CD4-positive, alpha-beta T cell treated with Interleukin-21 for 1 hour (primary cell): ENCODE data around the gene TOMM22.
"Not testable (repeated sequence)": the region's sequence is repeated elsewhere in the genome, so short reads cannot be mapped to it uniquely, and the experiment has no call there.

Experiments
- DNase-seq: peaks from one replicate; pipeline ENCODE4 v3.0.0-alpha.2; 2020

Gene TOMM22

DNA sequence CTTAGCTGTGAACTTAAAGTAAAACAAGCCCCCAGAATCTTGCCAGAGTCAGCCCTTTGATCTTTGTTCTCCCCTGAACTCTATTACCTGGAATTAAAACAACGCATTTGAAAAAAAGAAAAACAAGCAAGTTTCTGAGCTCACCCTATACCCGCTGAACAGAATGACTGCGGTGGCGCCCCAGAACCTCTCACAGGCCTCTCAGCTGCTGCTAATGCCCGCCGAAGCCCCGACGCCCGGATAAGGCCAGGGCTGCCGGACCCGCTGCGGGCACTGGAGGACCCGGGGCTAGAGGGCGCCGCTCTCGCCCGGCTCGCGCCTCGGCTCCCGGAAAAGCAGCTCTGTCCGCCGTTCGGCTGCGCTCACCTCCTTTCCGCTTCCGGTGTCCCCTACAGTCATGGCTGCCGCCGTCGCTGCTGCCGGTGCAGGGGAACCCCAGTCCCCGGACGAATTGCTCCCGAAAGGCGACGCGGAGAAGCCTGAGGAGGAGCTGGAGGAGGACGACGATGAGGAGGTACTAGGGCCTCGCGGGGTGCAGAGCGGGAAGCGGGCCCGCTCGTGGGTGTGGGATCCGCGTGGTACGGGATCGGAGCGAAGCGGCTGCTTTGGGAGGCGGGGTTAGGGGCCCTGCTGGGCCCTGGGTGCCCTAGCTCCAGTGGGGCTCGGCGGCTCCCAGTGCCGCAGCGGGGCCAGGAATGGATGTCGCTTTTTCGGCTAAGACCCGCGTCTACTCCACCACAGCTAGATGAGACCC, at the start of gene TOMM22:
Gene TOMM22, plus strand, starts transcription at position 376 of the 754 bp plus-strand sequence. Its CDS starts 22 bp downstream, at position 398.
- DNase-seq, result peak; percentile 87

DNA sequence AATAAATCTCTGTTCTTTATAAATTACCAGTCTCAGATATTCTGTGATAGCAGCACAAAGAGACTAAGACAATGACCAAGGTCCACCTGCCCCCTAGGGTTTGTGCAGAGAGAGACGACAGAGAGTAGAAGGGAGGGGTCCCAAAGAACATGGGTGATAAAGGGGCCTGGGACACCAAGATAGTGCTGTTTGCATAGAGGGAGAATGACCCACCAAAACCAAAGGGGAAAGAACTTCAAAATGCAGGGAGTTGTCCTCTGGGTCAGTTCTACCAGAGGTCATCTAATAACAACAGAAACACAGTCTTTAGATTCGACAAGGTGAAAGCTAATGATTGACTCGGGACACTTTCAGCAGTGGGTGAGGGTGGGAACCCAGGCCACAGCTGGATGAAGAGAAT, 49.2 kb upstream of the TOMM22 start:
- no peak for DNase-seq

DNA sequence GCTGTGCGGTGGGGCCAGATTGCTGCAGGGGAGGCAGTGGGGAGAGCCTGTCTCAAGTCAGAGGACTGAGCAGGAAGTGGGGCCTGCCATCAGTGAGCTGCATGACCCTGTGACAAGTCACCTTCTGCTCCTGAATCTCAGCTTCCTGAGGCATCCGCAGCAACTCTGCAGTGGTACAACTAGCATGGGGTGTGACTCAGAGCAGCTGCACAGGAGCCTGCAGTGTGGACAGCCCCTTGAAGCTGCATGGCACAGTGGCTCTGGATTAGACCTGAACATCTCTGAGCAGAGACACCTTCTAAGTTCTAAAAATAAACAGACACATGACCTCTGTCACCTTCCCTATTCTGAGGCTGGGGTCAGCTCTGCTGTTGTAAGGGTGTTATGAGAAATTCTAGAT, 43.5 kb upstream of the TOMM22 start:
- DNase-seq, result no peak

DNA sequence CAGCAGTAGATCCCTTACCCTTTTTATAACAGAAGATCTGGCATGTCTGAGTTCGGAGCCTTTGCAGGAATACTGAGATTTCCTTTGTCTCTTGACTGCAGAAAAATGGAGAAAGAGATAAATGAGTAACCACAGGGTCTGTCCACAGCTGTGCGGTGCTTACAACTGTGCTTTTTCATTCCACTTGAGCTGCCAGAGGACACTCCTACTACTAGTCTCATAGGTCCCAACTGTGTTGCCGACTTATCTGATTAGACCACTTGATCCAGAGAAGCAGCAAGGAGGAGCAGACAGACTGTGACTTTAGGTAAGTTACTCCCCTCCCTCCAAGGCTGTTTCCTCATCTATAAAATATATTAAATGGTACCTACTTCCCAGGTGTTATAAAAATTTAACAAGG, 43.0 kb upstream of the TOMM22 start:
- no peak for DNase-seq

DNA sequence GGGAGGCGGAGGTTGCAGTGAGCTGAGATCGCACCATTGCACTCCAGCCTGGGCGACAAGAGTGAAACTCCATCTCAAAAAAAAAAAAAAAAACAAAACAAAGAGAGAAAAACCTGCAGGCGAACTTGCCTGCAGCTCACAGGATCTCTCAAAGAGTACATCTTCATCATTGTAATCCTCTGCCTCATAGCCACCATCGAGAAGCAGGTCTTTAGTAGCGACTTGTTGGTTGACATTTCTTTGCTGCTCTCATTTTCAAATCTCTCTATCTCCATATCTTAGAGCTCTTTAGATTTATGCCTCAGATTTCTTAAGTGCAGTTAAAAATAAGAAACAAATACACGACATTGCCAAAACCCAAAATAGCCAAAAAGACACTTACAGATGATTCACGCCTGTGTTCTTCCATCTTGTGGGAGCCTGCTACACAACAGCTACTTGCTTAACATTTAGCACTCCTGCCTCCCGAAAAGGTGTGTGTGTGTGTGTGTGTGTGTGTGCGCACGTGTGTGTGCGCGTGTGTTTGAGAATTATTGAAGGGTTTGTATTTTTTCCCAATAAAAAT, 40.2 kb upstream of the TOMM22 start:
- DNase-seq, result no peak

DNA sequence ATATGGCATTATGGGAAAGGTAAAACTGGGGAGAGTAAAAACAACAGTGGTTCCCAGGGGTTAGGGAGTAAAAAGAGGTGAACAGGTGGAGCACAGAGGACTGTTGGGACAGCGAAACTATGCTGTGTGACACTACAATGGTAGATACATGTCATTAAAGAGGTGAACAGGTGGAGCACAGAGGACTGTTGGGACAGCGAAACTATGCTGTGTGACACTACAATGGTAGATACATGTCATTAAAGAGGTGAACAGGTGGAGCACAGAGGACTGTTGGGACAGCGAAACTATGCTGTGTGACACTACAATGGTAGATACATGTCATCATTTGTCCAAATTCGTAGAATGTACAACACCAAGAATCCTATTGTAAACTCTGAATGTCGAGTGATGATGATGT, 37.5 kb upstream of the TOMM22 start:
- DNase-seq, result not testable (repeated sequence)

DNA sequence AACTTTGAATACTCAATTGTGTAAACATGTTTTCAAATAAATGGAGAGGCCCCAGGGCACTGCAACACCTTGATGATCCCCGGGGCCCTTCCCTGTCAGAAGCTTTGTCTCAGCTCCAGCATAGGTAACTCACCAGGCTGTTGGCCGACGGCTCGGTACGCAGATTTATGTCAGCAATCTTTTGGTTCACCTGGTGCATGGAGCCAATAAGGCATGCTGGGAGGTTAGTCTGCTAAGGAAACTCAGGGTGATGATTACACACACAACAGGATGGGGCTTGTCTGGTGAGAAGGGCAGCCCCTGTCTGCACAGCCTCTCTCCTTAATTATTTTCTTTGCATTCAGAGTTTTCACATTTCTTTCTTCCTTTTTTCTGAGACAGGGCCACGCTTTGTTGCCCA, 36.3 kb upstream of the TOMM22 start:
- DNase-seq, result no peak

DNA sequence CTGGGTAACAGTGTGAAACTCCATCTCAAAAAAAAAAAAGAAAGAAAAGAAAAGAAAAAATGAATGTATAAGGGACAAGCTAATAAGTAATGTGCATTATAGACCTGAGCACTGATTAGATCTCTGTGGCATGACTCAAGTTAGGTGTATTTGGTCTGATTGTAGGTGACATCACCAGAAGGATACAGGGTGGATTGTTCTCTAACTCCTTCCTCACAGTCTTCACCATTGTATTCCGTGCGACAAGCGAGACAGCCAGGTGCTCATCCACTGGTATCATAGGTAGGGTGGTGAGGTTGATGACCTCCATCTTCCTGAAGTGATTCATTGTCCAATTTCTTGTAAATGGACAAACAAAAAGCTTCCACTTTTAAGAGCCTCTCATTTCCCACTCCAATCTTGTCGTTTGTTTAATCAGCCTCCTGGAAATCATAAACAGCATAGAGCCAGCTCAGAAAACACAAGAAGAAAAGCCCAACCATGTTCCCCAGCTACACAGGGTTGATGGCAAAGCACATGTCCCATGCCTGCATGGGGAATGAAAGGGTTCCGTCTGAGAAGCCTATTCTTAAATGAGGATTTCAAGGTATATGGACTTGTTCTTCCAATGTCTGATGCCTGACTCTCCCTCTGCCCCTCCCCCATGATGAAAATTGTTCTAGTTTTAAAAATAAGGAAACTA, 31.8 kb upstream of the TOMM22 start:
- no peak for DNase-seq

DNA sequence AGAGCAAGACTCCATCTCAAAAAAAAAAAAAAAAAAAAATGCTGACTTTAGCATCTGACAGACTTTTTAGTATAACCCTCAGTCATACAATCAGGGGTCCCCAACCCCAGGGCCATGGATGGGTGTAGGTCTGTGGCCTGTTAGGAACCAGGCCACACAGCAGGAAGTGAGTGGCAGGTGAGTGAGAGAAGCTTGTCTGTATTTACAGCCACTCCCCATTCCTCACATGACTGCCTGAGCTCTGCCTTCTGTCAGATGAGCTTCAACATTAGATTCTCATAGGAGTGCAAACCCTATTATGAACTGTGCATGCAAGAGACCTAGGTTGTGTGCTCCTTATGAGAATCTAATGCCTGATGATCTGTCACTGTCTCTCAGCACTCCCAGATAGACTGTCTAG, 28.9 kb upstream of the TOMM22 start:
- no peak for DNase-seq

DNA sequence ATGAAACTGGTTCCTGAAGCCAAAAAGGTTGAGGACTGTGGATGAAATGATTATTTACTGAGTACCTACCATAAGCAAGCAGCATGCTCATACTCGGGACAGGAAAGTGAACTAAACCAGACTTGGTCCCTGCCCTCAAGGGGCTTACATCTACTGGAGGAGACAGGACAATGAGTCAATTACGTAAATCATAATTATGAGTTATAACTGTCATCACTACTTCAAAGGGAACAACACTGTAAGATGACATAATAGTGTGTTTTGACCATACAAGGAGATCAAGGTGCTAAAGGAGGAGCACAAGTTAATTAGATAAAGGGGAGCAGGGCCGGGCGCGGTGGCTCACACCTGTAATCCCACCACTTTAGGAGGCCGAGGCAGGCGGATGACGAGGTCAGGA, 28.0 kb upstream of the TOMM22 start:
- DNase-seq, result no peak

DNA sequence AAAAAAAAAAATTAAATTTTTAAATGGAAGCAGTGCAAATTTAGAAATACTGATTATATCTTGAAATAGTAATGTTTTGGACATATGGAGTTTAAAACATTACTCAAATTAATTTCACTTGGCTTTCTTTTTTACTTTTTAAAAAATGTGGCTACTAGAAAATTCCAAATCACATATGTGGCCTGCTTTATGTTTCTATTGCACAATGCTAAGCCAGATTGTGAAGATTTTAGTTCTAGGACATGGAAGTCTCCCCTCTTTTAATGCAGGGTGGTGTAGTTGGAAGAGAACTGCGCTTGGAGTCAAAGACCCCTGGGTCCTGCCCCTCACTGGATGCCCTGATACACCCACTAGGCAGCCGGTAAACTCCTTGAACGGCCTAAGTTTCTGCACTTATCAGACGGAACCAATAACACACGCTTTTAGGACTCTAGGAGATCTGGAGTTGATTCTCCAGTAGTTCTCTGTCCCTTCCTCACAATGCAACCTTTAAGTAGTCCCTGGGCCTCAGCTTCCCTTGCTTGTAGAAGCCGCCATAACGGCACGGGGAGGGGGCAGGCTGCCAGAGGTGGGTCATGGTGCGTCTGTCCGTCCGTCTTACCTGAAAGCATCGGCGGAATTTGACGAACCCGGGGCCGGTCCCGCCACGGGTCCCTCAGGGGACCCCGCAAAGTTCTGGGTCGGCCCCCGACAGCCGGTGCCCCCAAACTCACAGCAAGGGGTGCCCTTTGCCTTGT, 26.1 kb upstream of the TOMM22 start:
- DNase-seq, result no peak

DNA sequence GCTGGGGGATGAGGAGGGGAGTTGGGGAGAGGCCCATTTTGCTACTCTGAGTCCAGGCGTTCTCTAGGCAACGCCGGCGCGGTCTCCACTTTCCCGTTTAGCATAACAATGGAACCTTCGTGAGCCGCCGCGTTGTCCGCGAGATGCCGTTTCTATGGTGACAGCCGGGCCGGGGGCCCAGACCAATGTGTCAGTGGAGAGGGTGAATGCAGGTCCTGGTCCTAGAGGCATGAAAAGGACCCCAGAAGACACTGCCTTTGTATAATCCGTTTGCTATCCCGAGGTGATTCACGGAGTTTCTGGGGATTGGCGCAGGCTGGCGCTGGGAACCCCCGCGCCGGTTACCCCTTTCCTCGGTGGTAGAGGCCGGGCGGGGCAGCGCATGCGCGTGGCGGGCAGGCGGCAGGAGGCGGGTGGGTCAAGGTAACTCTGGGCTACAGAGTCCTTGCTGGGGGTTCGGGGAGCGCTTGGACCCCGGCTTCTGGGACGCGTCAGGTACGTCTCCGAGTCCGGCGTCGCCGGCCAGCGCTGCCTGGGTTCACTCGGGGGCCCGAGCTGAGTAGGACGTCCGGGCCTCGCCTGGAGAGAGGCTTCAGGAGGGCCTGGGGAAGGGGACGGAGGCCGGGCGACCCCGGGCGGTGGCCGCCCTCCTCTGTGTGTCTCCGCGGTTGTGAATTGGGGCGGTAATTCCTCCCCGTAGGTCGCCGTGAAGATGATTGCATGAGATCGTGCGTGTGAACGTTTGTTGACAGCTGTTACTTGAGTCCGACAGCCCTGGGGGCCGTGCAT, 25.3 kb upstream of the TOMM22 start, which contains the start of the genes CBY1 and FAM227A:
Gene CBY1, plus strand, starts transcription at position 383 of the 789 bp plus-strand sequence. CDS start 11,417 bp downstream, outside the sequence.
Gene FAM227A, minus strand, starts transcription at position 137 of the 789 bp plus-strand sequence. CDS start 6,224 bp downstream, outside the sequence.
- DNase-seq, result peak; percentile 88

DNA sequence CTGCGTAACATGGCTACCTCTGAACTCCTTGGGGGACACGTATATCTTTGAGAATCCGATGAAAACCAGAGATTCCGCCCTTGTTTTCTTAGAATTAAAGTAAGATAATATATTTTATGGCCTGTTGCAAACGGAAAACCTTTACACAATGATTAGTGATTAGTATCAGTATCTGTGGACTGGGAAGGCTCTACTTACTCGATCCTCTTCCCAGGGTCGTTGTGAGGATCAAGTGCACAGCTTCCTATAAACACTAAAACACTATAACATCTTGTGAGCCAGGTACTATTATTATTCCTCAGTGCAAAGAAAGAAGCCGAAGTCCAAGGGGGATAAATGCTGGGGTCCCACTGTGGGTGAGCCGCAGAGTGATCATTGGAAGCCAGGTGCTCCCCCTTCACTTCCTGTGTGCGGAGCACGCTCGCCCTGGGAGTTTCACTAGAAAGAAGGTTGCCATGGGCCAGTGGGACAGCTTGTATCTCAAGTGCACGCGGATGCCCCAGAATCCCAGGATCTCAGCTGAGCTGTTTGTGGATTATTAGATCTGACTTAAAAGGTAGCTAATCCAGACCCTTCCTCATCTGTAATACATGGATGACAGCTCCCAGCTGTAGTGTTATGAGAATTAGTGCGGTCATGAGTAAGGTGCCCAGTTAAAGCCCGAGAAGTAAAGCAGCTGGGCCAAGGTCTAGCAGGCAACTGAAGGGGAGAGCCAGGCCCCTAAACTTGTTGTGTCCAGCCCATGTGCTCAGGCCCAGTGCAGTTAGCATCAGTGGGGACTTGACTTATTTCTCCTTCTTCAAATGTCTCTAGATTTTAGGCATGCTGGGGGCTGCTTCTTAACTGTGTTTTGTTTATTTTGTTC, 24.5 kb upstream of the TOMM22 start:
- DNase-seq, result peak; percentile 45

DNA sequence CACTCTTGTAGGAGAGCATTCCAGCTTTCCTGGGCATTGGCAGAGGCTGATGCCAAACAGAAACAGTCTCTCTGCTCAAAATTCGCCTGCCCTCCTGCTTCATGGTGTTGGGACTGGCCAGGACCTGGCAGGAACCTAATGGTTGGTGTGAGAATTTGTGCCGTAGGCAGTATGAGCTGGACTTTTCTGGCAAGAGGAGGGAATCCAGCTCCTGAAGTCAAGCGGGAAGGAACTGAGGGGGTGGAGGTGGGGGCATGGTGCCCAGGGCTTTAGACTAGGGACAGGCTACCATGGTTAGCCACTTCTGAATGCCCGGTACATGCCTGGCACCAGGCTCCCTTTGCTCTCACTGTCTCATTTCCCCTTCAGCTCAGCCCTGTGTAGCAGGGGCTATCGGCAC, 6.9 kb upstream of the TOMM22 start:
- no peak for DNase-seq

DNA sequence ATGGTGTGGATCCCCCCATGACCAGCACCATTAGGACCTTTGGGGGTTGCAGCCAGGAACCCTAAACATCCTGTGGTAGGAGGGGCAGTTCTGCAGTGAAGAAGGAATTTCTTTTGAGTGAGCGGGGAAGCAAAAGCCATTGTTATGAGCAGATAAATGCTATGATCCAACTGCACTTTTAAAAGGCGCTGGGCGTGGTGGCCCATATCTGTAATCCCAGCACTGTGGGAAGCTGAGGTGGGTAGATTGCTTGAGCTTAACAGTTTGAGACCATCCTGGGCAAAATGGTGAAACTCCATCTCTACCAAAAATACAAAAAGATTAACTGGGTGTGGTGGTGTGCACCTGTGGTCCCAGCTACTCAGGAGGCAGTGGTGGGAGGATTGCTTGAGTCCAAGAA, 5.9 kb upstream of the TOMM22 start:
- DNase-seq, result no peak

DNA sequence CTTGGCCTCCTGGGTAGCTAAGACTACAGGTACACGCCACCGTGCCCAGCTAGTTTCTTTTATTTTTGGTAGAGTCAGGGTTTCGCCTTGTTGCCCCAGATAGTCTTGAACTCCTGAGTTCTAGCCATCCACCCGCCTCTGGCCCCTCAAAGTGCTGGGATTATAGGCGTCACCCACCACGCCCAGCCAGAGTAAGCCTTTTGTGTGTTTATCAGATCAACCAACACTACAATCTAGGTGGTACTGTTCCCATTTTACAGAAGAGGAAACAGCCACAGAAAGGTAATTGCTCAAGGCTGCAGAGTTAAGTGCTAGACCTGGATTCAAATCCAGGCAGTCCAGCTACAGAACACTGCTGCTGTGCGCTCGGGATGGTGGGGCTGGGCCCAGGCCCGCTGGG, 3.1 kb downstream of the TOMM22 start:
- no peak for DNase-seq

DNA sequence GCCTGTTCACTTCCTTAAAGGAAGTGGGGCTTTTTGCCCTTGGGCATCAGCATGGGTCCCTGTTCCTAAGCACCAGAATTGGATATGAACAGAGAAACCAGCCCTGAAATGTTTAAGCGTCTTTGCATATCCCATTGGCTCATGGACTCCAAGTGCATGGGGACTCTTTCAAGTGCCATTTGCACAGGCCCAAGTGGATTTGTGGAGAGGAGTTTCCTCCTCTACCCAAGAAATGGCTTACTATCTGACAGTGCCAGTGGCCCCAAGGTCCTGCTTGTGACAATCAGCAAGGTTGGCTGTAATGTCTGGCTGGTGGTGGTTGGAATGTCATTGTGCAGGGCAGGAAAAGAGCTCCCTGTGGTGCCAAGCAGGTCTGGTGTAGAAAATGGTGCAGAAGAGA, 4.0 kb downstream of the TOMM22 start:
- DNase-seq, result no peak

DNA sequence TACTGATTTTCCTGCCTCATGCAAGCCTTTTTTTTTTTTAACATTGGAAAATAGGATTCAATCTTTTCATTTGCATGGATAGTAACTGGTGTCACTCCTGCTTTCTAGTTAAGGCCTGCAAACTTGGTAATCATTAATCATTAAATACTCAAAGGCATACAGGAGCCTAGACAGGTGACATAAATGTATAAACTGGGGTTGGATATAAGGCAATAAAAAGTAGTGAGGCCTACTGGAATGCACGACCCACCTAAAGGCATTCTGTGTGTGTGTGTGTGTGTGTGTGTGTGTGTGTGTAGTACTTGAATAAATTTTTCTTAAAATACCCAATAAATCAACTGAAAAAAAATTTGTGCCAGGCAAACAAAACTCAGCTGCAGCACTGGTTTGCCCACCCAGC, 7.9 kb downstream of the TOMM22 start:
- no peak for DNase-seq

DNA sequence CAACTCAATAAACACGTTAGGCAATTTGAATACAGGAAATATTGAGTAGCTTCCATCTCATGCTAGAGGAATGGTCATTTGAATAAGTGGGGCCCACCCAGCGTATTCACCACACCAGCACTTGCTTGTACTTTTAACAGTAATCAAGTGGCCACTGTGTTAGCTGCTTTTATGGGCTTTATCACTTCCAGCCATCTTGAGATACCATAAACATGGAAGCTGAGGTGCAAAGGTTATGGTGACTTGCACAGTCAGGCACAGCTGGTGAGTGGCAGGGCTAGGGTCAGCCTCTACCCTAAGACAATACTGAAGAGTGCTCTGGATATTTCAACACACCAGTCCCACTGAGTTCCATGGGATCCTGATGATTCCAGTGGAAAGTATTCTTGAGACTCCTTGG, 12.3 kb downstream of the TOMM22 start:
- no peak for DNase-seq

DNA sequence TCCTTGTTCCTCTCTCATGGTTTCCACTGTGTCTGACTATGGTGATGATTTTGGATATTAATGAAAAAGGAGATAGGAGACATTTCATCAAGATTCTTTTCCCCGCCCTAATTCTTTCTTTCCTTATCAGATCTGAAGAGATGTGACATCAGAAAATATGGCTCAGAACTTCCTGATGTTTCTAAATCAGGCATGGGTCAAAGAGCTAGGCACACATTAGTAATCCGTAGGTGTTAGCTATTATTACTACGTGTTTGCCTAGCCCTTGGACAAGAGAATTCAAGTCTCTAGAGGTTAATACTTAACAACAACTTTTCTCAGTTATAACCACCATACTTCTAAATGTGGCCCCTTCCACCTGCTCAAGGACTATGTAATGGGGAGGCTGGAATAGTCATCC, 13.2 kb downstream of the TOMM22 start:
- DNase-seq, result no peak
